Activated naive CD4-positive, alpha-beta T cell treated with anti-CD3 and anti-CD28 coated beads, Interleukin-2, amount 50 U/mL, for 24 hours (primary cell): ENCODE data around the gene TSPAN6.
A peak's percentile ranks its signal among the peaks of the same experiment; 100 is the strongest.

Experiments used
- H3K27ac Mint-ChIP-seq: one replicate; pipeline ENCODE4 v1.8.0; 2021; ENCODE audit warnings: mild to moderate bottlenecking, mixed read lengths
- H3K27me3 Mint-ChIP-seq: one replicate; pipeline ENCODE4 v1.8.0; 2021; ENCODE audit warnings: mixed read lengths
- H3K36me3 Mint-ChIP-seq: one replicate; pipeline ENCODE4 v1.8.0; 2021; ENCODE audit warnings: mixed read lengths
- H3K4me1 Mint-ChIP-seq: one replicate; pipeline ENCODE4 v1.8.0; 2021; ENCODE audit warnings: mixed read lengths
- H3K4me3 Mint-ChIP-seq: one replicate; pipeline ENCODE4 v1.8.0; 2021; ENCODE audit warnings: mild to moderate bottlenecking, mixed read lengths
- H3K9me3 Mint-ChIP-seq: one replicate; pipeline ENCODE4 v1.8.0; 2021; ENCODE audit warnings: mixed read lengths

Gene TSPAN6

GRCh38 chrX:100654261-100654660 is 17.7 kb upstream of the TSPAN6 start:
- no peaks in the 10 kb centered on the region for H3K36me3 Mint-ChIP-seq
- no peak overlapping the region for H3K4me3 Mint-ChIP-seq
- H3K9me3 Mint-ChIP-seq, result no peaks in the 10 kb centered on the region
- no peaks in the 10 kb centered on the region for H3K4me1 Mint-ChIP-seq
- H3K27ac Mint-ChIP-seq, result no peak overlapping the region
- H3K27me3 Mint-ChIP-seq, result peaks cover under 1% of the 10 kb centered on the region

- H3K36me3 Mint-ChIP-seq, result no peaks in the 10 kb centered on the region
- H3K27me3 Mint-ChIP-seq, result no peaks in the 10 kb centered on the region
- H3K27ac Mint-ChIP-seq, result no peak overlapping the region
- no peak overlapping the region for H3K4me3 Mint-ChIP-seq
- no peaks in the 10 kb centered on the region for H3K4me1 Mint-ChIP-seq
- H3K9me3 Mint-ChIP-seq, result no peaks in the 10 kb centered on the region
Observed at GRCh38 chrX:100652266-100652665, 15.7 kb upstream of the TSPAN6 start.

GRCh38 chrX:100650841-100651240 is 14.2 kb upstream of the TSPAN6 start:
- Mint-ChIP-seq H3K4me3 (no peak overlapping the region), H3K9me3 (no peaks in the 10 kb centered on the region), H3K27me3 (no peaks in the 10 kb centered on the region), H3K27ac (no peak overlapping the region), H3K36me3 (no peaks in the 10 kb centered on the region), H3K4me1 (no peaks in the 10 kb centered on the region)

- H3K4me3 Mint-ChIP-seq, result no peak overlapping the region
- H3K9me3 Mint-ChIP-seq, result no peaks in the 10 kb centered on the region
- no peak overlapping the region for H3K27ac Mint-ChIP-seq
Observed at GRCh38 chrX:100649550-100650356, 13.1 kb upstream of the TSPAN6 start.

GRCh38 chrX:100648458-100649417 is 12.1 kb upstream of the TSPAN6 start:
- Mint-ChIP-seq H3K9me3 (no peaks in the 10 kb centered on the region), H3K4me3 (no peak overlapping the region), H3K27ac (no peak overlapping the region), H3K27me3 (peaks cover 5% of the 10 kb centered on the region), H3K4me1 (no peaks in the 10 kb centered on the region), H3K36me3 (no peaks in the 10 kb centered on the region)

More at GRCh38 chrX:100649550-100650356, 13.1 kb upstream of the TSPAN6 start:
- Mint-ChIP-seq H3K36me3 (no peaks in the 10 kb centered on the region), H3K27me3 (peaks cover 2% of the 10 kb centered on the region), H3K4me1 (no peaks in the 10 kb centered on the region)

GRCh38 chrX:100647739-100648138 is 11.1 kb upstream of the TSPAN6 start:
- no peaks in the 10 kb centered on the region for H3K36me3 Mint-ChIP-seq
- no peak overlapping the region for H3K27ac Mint-ChIP-seq
- H3K9me3 Mint-ChIP-seq, result no peaks in the 10 kb centered on the region
- H3K4me1 Mint-ChIP-seq, result no peaks in the 10 kb centered on the region
- no peak overlapping the region for H3K4me3 Mint-ChIP-seq
- H3K27me3 Mint-ChIP-seq, result peaks cover 5% of the 10 kb centered on the region

- no peak overlapping the region for H3K27ac Mint-ChIP-seq
- no peak overlapping the region for H3K4me3 Mint-ChIP-seq
- no peaks in the 10 kb centered on the region for H3K9me3 Mint-ChIP-seq
- H3K27me3 Mint-ChIP-seq, result peaks cover 5% of the 10 kb centered on the region
- no peaks in the 10 kb centered on the region for H3K4me1 Mint-ChIP-seq
- no peaks in the 10 kb centered on the region for H3K36me3 Mint-ChIP-seq
Observed at GRCh38 chrX:100647095-100647494, 10.5 kb upstream of the TSPAN6 start.

GRCh38 chrX:100645106-100645505 is 8.5 kb upstream of the TSPAN6 start:
- Mint-ChIP-seq H3K4me3 (no peak overlapping the region), H3K9me3 (no peaks in the 10 kb centered on the region), H3K27ac (no peak overlapping the region), H3K4me1 (no peaks in the 10 kb centered on the region), H3K36me3 (no peaks in the 10 kb centered on the region), H3K27me3 (peaks cover 5% of the 10 kb centered on the region)

GRCh38 chrX:100643956-100644860 is 7.6 kb upstream of the TSPAN6 start, which contains the start of gene SRPX2:
Gene SRPX2, plus strand, starts transcription at chrX:100644199. Its CDS starts 2,124 bp downstream, at chrX:100646323.
- Mint-ChIP-seq H3K27ac (no peak within 1 kb of the TSS), H3K4me3 (no peak within 1 kb of the TSS), H3K36me3 (no peaks in the 10 kb centered on the region), H3K27me3 (peaks cover 9% of the 10 kb centered on the region), H3K9me3 (no peaks in the 10 kb centered on the region), H3K4me1 (no peaks in the 10 kb centered on the region)

- Mint-ChIP-seq H3K9me3 (no peaks in the 10 kb centered on the region), H3K4me3 (no peak overlapping the region), H3K27me3 (peaks cover 9% of the 10 kb centered on the region), H3K27ac (no peak overlapping the region), H3K4me1 (no peaks in the 10 kb centered on the region), H3K36me3 (no peaks in the 10 kb centered on the region)
Observed at GRCh38 chrX:100643212-100643611, 6.6 kb upstream of the TSPAN6 start.

GRCh38 chrX:100642290-100642689 is 5.7 kb upstream of the TSPAN6 start:
- Mint-ChIP-seq H3K36me3 (no peaks in the 10 kb centered on the region), H3K4me3 (no peak overlapping the region), H3K9me3 (no peaks in the 10 kb centered on the region), H3K4me1 (peaks cover under 1% of the 10 kb centered on the region), H3K27me3 (peaks cover 9% of the 10 kb centered on the region), H3K27ac (no peak overlapping the region)

GRCh38 chrX:100635989-100636320 is 651 bp downstream of the TSPAN6 start:
- Mint-ChIP-seq H3K9me3 (no peaks in the 10 kb centered on the region), H3K27me3 (peaks cover 4% of the 10 kb centered on the region), H3K4me3 (peak overlapping the region; percentile 96), H3K36me3 (no peaks in the 10 kb centered on the region), H3K4me1 (peaks cover 14% of the 10 kb centered on the region), H3K27ac (no peak overlapping the region)

GRCh38 chrX:100635040-100635439 is 1.6 kb downstream of the TSPAN6 start:
- Mint-ChIP-seq H3K4me1 (peaks cover 14% of the 10 kb centered on the region), H3K4me3 (no peak overlapping the region), H3K36me3 (no peaks in the 10 kb centered on the region), H3K9me3 (no peaks in the 10 kb centered on the region), H3K27ac (no peak overlapping the region), H3K27me3 (peaks cover 4% of the 10 kb centered on the region)

GRCh38 chrX:100625985-100626491 is 10.6 kb downstream of the TSPAN6 start:
- Mint-ChIP-seq H3K4me3 (no peak overlapping the region), H3K27me3 (no peaks in the 10 kb centered on the region), H3K4me1 (peaks cover 8% of the 10 kb centered on the region), H3K36me3 (no peaks in the 10 kb centered on the region), H3K27ac (no peak overlapping the region), H3K9me3 (no peaks in the 10 kb centered on the region)

- H3K4me3 Mint-ChIP-seq, result no peak overlapping the region
- no peaks in the 10 kb centered on the region for H3K27me3 Mint-ChIP-seq
- no peaks in the 10 kb centered on the region for H3K9me3 Mint-ChIP-seq
- peaks cover 8% of the 10 kb centered on the region for H3K4me1 Mint-ChIP-seq
- H3K36me3 Mint-ChIP-seq, result no peaks in the 10 kb centered on the region
- no peak overlapping the region for H3K27ac Mint-ChIP-seq
Observed at GRCh38 chrX:100623001-100623400, 13.6 kb downstream of the TSPAN6 start.
